ENCODE measurements around the gene WWP2. TPM values are rescaled to one million over a fixed set of nuclear protein-coding genes. Genes with fewer than 3 reads are reported as not detected.

The WWP2 gene
- total and polyA plus RNA-seq, 9 donors: 22.5 to 49.4 (median 39.3) TPM

GRCh38 chr16:69892378-69892777, 130.2 kb downstream of the WWP2 start:
- Histone ChIP-seq H3K4me3 (no peak overlapping the region), H3K27me3 (no peaks in the 10 kb centered on the region), H3K4me1 (ENCODE audit: insufficient read depth) (peaks cover 5% of the 10 kb centered on the region), H3K36me3 (no peaks in the 10 kb centered on the region), H3K9me3 (no peaks in the 10 kb centered on the region), H3K27ac (no peak overlapping the region)
- intact Hi-C loops (cut with DNase I): no loop called here
- no peak for DNase-seq
- whole genome bisulfite sequencing, 3 donors: 85 to 98% (median 88%) methylated on average over 2 of the region's 2 CpGs
- TF ChIP-seq EP300 (IDR thresholded peaks at IDR 0.05) (no peak), POLR2A (IDR thresholded peaks at IDR 0.05) (no peak), CTCF (IDR thresholded peaks at IDR 0.05) (no peak)

- H3K9me3 ChIP-seq: no peaks in the 10 kb centered on the region
- H3K4me3 ChIP-seq: no peak overlapping the region
- peaks cover 5% of the 10 kb centered on the region for H3K4me1 ChIP-seq (ENCODE audit: insufficient read depth)
- DNase-seq: no peak
- intact Hi-C loops (cut with DNase I): no loop called here
- no peak overlapping the region for H3K27ac ChIP-seq
- TF ChIP-seq EP300 (IDR thresholded peaks at IDR 0.05): no peak
- TF ChIP-seq POLR2A (IDR thresholded peaks at IDR 0.05): no peak
- TF ChIP-seq CTCF (IDR thresholded peaks at IDR 0.05): no peak
- H3K36me3 ChIP-seq: no peaks in the 10 kb centered on the region
- no peaks in the 10 kb centered on the region for H3K27me3 ChIP-seq
- 83 to 95% (median 90%) methylated on average over 2 of the region's 2 CpGs for WGBS, 3 donors
These were observed 131.0 kb downstream of the WWP2 start for GRCh38 chr16:69893106-69893505.

- DNase-seq: no peak
- H3K27me3 ChIP-seq: no peaks in the 10 kb centered on the region
- H3K4me1 ChIP-seq (ENCODE audit: insufficient read depth): peaks cover 5% of the 10 kb centered on the region
- intact Hi-C loops (cut with DNase I): no loop called here
- no peak overlapping the region for H3K4me3 ChIP-seq
- no peak for TF ChIP-seq EP300 (IDR thresholded peaks at IDR 0.05)
- TF ChIP-seq CTCF (IDR thresholded peaks at IDR 0.05): no peak
- no peak for TF ChIP-seq POLR2A (IDR thresholded peaks at IDR 0.05)
- no peaks in the 10 kb centered on the region for H3K9me3 ChIP-seq
- no peak overlapping the region for H3K27ac ChIP-seq
- no peaks in the 10 kb centered on the region for H3K36me3 ChIP-seq
- 89 to 92% (median 91%) methylated on average over 11 of the region's 11 CpGs for WGBS, 3 donors
These were observed 132.5 kb downstream of the WWP2 start for GRCh38 chr16:69894676-69895075.

GRCh38 chr16:69903865-69904415, 141.8 kb downstream of the WWP2 start:
- no peak for DNase-seq
- no peaks in the 10 kb centered on the region for H3K36me3 ChIP-seq
- no peaks in the 10 kb centered on the region for H3K4me1 ChIP-seq (ENCODE audit: insufficient read depth)
- intact Hi-C loops (cut with DNase I): no loop called here
- 59 to 76% (median 72%) methylated on average over 8 of the region's 8 CpGs for WGBS, 3 donors
- TF ChIP-seq EP300 (IDR thresholded peaks at IDR 0.05): no peak
- H3K9me3 ChIP-seq: no peaks in the 10 kb centered on the region
- no peak overlapping the region for H3K27ac ChIP-seq
- no peak overlapping the region for H3K4me3 ChIP-seq
- no peaks in the 10 kb centered on the region for H3K27me3 ChIP-seq

- no peak overlapping the region for H3K4me3 ChIP-seq
- H3K27me3 ChIP-seq: no peaks in the 10 kb centered on the region
- no peak for TF ChIP-seq EP300 (IDR thresholded peaks at IDR 0.05)
- TF ChIP-seq CTCF (IDR thresholded peaks at IDR 0.05): no peak
- no peak for TF ChIP-seq POLR2A (IDR thresholded peaks at IDR 0.05)
- H3K9me3 ChIP-seq: no peaks in the 10 kb centered on the region
- no peak overlapping the region for H3K27ac ChIP-seq
- no peak for DNase-seq
- intact Hi-C loops (cut with DNase I): no loop called here
- WGBS, 3 donors: 80 to 88% (median 87%) methylated on average over 9 of the region's 9 CpGs
- no peaks in the 10 kb centered on the region for H3K4me1 ChIP-seq (ENCODE audit: insufficient read depth)
- H3K36me3 ChIP-seq: no peaks in the 10 kb centered on the region
These were observed 142.5 kb downstream of the WWP2 start for GRCh38 chr16:69904495-69905170.

Data from ovary (tissue), 9 donors.